Type B pancreatic cell (in vitro differentiated cells): ENCODE results near the gene PLAGL1. TPM values are rescaled to one million over a fixed set of nuclear protein-coding genes. Genes with fewer than 3 reads are reported as not detected.

Experiments used
- DNase-seq: peaks from one replicate; pipeline ENCODE4 v3.0.0; 2021; ENCODE audit warnings: mixed read lengths; ENCODE audit not compliant: unreplicated experiment; ENCODE audit errors: extremely low spot score
- H3K27ac Mint-ChIP-seq: 2 replicates; pipeline ENCODE4 v1.8.0; 2021; ENCODE audit warnings: mild to moderate bottlenecking, mixed read lengths
- H3K27me3 Mint-ChIP-seq: 2 replicates; pipeline ENCODE4 v1.8.0; 2021; ENCODE audit warnings: mixed read lengths
- H3K36me3 Mint-ChIP-seq: 2 replicates; pipeline ENCODE4 v1.8.0; 2021; ENCODE audit warnings: mixed read lengths
- H3K4me1 Mint-ChIP-seq: one replicate; pipeline ENCODE4 v1.8.0; 2021; ENCODE audit warnings: mixed read lengths; ENCODE audit not compliant: unreplicated experiment
- H3K4me3 Mint-ChIP-seq: 2 replicates; pipeline ENCODE4 v1.8.0; 2021; ENCODE audit warnings: mild to moderate bottlenecking, mixed read lengths
- H3K9me3 Mint-ChIP-seq: 2 replicates; pipeline ENCODE4 v1.8.0; 2021; ENCODE audit warnings: mixed read lengths
- CTCF ChIP-seq: fragments of 200-600 bp; sonication (generic); conservative IDR thresholded peaks from 2 replicates; pipeline ENCODE4 v1.5.0; 2021; ENCODE audit warnings: antibody characterized with exemption, mild to moderate bottlenecking
- long read RNA-seq: library from polyadenylated mRNA; unstranded; transcript quantifications from one replicate; pipeline ENCODE4 v2.0.0, GENCODE V29; 2020
- total RNA-seq: library from RNA; stranded (reverse); gene quantifications from 2 replicates; pipeline ENCODE4 v1.2.1, GENCODE V29; 2021; ENCODE audit warnings: low replicate concordance

PLAGL1 gene
- total RNA-seq: 42.7 and 95.2 TPM in 2 replicates
- long read RNA-seq, partial matches to known transcripts: 1 of 7 reads
- long read RNA-seq, other reads (novel, unspliced or antisense): 5 of 7 reads

DNA sequence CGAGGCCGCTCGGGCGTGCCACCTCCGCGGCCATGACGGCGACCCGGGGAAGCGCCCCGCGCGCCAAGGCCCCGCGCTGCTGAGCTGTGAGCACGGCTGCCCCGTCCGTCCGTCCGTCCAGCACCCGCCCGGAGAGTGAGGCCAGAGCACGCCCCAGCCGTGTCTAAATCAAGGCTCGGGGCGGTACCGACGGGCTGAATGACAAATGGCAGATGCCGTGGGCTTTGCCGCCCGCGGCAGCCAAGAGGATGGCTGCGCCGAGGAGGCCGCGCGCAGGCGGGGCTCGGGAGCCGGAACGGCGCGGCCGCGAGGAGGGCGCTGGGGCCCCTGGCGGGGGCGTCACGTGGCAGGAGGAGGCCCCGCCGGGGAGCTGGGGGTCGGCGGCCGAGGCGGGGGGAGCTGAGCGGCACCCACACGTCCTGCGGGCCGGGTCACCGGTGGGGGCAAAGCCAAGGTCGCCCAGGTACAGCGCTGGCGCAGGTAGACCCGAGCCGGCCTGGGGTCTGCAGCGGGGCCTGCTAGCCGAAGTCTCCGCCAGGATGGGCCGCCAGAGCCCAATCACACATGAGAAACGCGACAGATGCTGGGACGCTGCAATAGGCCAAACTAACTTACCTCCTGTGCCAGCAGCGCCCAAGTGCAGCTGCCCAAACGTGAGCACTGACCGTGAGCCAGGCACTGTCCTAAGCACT, at the start of gene PLAGL1:
Gene PLAGL1 (minus strand): TSS at position 140 of the 692 bp plus-strand sequence. CDS start 60,123 bp downstream, outside the sequence.
- H3K27me3 Mint-ChIP-seq: peaks cover 9% of the 10 kb centered on the region
- H3K9me3 Mint-ChIP-seq: no peaks in the 10 kb centered on the region
- peak; percentile 72 for DNase-seq
- peak within 1 kb of the TSS; percentile 95 for H3K27ac Mint-ChIP-seq
- TF ChIP-seq CTCF: no peak
- no peaks in the 10 kb centered on the region for H3K36me3 Mint-ChIP-seq
- peak within 1 kb of the TSS; percentile 94 for H3K4me3 Mint-ChIP-seq
- H3K4me1 Mint-ChIP-seq: peaks cover 9% of the 10 kb centered on the region

DNA sequence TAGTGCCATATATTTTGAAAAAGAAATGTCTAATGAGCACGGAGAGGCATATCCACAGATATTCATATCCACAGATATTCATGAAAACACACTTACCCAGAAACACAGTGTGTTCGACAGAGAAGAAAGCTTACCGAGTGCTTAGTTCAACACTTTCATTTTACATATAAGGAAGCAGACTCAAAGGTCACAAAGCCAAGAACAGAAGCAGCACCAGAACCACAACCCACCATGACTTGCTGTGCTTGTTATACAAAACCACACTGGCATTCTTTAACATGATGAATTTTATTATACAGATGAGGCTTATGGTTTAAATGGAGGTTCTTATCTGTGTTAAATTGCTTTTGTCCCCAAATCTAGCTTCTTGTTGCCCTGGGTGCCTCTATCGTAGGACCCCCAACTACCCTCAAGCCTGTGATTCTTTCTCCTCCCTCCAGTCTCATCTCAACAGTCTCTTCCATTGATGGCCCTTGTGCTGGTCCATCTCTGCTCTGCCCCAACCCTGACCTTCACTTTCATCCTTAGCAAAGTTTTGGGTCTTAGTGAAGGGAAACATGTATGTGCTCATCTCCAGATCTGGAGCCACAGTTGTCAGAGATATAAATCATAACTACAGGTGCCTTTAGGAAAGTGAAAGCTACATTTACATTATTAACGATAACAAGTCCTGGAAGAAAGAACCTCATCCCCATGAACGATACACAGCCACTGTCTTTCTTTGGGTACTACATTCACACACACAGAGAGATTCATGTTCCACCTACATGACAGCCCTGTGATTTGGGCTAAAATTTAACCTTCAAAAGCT, 47.3 kb upstream of the PLAGL1 start:
- H3K9me3 Mint-ChIP-seq: no peaks in the 10 kb centered on the region

GRCh38 chr6:144053601-144054000, 45.5 kb upstream of the PLAGL1 start:
- Mint-ChIP-seq H3K36me3 (no peaks in the 10 kb centered on the region), H3K9me3 (no peaks in the 10 kb centered on the region), H3K27me3 (peaks cover 22% of the 10 kb centered on the region), H3K4me1 (no peaks in the 10 kb centered on the region), H3K27ac (no peak overlapping the region), H3K4me3 (no peak overlapping the region)
- no peak for TF ChIP-seq CTCF
- no peak for DNase-seq

More for the DNA sequence above, 47.3 kb upstream of the PLAGL1 start:
- no peak for TF ChIP-seq CTCF
- H3K36me3 Mint-ChIP-seq: no peaks in the 10 kb centered on the region
- H3K4me3 Mint-ChIP-seq: no peak overlapping the region
- no peak for DNase-seq
- peaks cover 21% of the 10 kb centered on the region for H3K27me3 Mint-ChIP-seq
- H3K27ac Mint-ChIP-seq: no peak overlapping the region
- no peaks in the 10 kb centered on the region for H3K4me1 Mint-ChIP-seq

GRCh38 chr6:144052488-144052887, 44.4 kb upstream of the PLAGL1 start:
- H3K27ac Mint-ChIP-seq: no peak overlapping the region
- no peak overlapping the region for H3K4me3 Mint-ChIP-seq
- H3K36me3 Mint-ChIP-seq: no peaks in the 10 kb centered on the region
- peaks cover 17% of the 10 kb centered on the region for H3K27me3 Mint-ChIP-seq
- no peaks in the 10 kb centered on the region for H3K4me1 Mint-ChIP-seq
- no peak for DNase-seq
- TF ChIP-seq CTCF: no peak
- H3K9me3 Mint-ChIP-seq: no peaks in the 10 kb centered on the region

DNA sequence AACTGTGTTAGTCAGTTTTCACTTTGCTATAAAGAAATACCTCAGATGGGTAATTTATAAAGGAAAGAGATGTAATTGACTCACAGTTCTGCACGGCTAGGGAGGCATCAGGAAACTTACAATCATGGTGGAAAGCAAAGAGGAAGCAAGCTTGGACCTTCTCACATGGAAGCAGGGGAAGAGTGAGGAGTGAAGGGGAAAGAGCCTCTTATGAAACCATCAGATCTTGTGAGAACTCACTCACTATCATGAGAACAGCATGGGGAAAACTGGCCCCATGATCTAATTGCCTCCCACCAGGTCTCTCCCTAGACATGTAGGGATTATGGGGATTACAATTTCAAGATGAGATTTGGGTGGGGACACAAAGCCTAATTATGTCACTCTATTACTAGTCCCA, 41.3 kb upstream of the PLAGL1 start:
- H3K27me3 Mint-ChIP-seq: peaks cover 5% of the 10 kb centered on the region
- H3K36me3 Mint-ChIP-seq: no peaks in the 10 kb centered on the region
- no peak for DNase-seq
- no peaks in the 10 kb centered on the region for H3K9me3 Mint-ChIP-seq
- no peak overlapping the region for H3K4me3 Mint-ChIP-seq
- H3K4me1 Mint-ChIP-seq: no peaks in the 10 kb centered on the region
- H3K27ac Mint-ChIP-seq: no peak overlapping the region
- TF ChIP-seq CTCF: no peak
